Inflammatory macrophage (primary cell): ENCODE data around the gene C1QL4.
A peak's percentile ranks its signal among the peaks of the same experiment; 100 is the strongest.

ENCODE experiments used
- DNase-seq, 2 donors: peaks; one replicate each; pipeline ENCODE4 v3.0.0-alpha.2; 2020 to 2022

C1QL4 gene

GRCh38 chr12:49347311-49348193 is 10.6 kb upstream of the C1QL4 start:
- peak; percentile 42 to 43 for DNase-seq

- DNase-seq, result peak in 1 of 2 donors; percentile 31
Observed at GRCh38 chr12:49346659-49347310, 9.8 kb upstream of the C1QL4 start, which contains the start of gene DNAJC22. Gene DNAJC22, plus strand, starts transcription at chr12:49346888. Its CDS starts 1,985 bp downstream, at chr12:49348873.

- no peak for DNase-seq
Observed at GRCh38 chr12:49345825-49346658, 9.1 kb upstream of the C1QL4 start.

- no peak for DNase-seq
Observed at GRCh38 chr12:49345051-49345824, 8.2 kb upstream of the C1QL4 start.

- DNase-seq, result no peak
Observed at GRCh38 chr12:49344486-49345050, 7.6 kb upstream of the C1QL4 start.

GRCh38 chr12:49342914-49343731 is 6.1 kb upstream of the C1QL4 start:
- DNase-seq, result no peak

GRCh38 chr12:49342066-49342913 is 5.3 kb upstream of the C1QL4 start:
- DNase-seq, result peak; percentile 52 to 61

- DNase-seq, result no peak
Observed at GRCh38 chr12:49341777-49342065, 4.7 kb upstream of the C1QL4 start.

GRCh38 chr12:49340971-49341776 is 4.2 kb upstream of the C1QL4 start:
- DNase-seq, result no peak

GRCh38 chr12:49340095-49340870 is 3.3 kb upstream of the C1QL4 start:
- no peak for DNase-seq

GRCh38 chr12:49339464-49339861 is 2.5 kb upstream of the C1QL4 start:
- no peak for DNase-seq

GRCh38 chr12:49338830-49339463 is 2.0 kb upstream of the C1QL4 start:
- no peak for DNase-seq

- DNase-seq, result no peak
Observed at GRCh38 chr12:49335955-49336644, 888 bp downstream of the C1QL4 start.

GRCh38 chr12:49335118-49335954 is 1.7 kb downstream of the C1QL4 start:
- DNase-seq, result no peak

GRCh38 chr12:49334681-49335080 is 2.3 kb downstream of the C1QL4 start:
- DNase-seq, result no peak

GRCh38 chr12:49334226-49334625 is 2.8 kb downstream of the C1QL4 start:
- DNase-seq, result no peak
